Measurements from ENCODE around the gene SALL4. TPM values are rescaled to one million over a fixed set of nuclear protein-coding genes. Genes with fewer than 3 reads are reported as not detected.

SALL4 gene
- total and polyA plus RNA-seq, 2 of the 8 experiments (the other 6 are each of a cell fraction or from before 2014, with no cell fraction given): 108 to 235 TPM

- Histone ChIP-seq H3K9me3 (ENCODE audit: insufficient read depth in 2 of 2, low read depth in 1 of 2, low read length in 1 of 2) (no peaks in the 10 kb centered on the region), H3K23ac (ENCODE audit: insufficient read length) (no peak overlapping the region), H3K4me2 (ENCODE audit: insufficient read depth in 1 of 2, low read depth in 2 of 2, low read length in 2 of 2) (peak overlapping the region; percentile 71 to 99), H2BK20ac (ENCODE audit: low read length) (no peak overlapping the region; the same call in 1 of the 2 replicates), H3K36me3 (ENCODE audit: control insufficient read depth in 2 of 4, insufficient read depth in 4 of 4, low read length in 3 of 4) (peaks cover 0 to 50% (median 4%) of the 10 kb centered on the region in 4 experiments; a peak in 4 of 8 replicates), H3K4me3 (ENCODE audit: extremely low read depth in 1 of 4, insufficient read depth in 2 of 4, low read depth in 3 of 4, low read length in 4 of 4) (peak overlapping the region; percentile 24 to 99 (median 62)), H2AFZ (ENCODE audit: low read length) (no peak overlapping the region), H3K14ac (ENCODE audit: insufficient read length) (no peak overlapping the region), H3K4me1 (replicated peaks in 1 of 4; ENCODE audit: control insufficient read depth in 3 of 4, insufficient read depth in 4 of 4, low read length in 3 of 4) (peaks cover 7 to 27% (median 22%) of the 10 kb centered on the region in 4 experiments), H2AK5ac (ENCODE audit: low read depth, low read length) (no peak overlapping the region), H2BK12ac (ENCODE audit: low read depth, low read length) (no peak overlapping the region), H4K20me1 (replicated peaks in 1 of 2; ENCODE audit: control insufficient read depth in 1 of 2, insufficient read depth in 2 of 2, low read length in 2 of 2) (peaks cover 32 to 35% of the 10 kb centered on the region in 2 experiments), H2BK5ac (ENCODE audit: low read depth, low read length) (peak overlapping the region; percentile 37; the same call in 1 of the 2 replicates), H3K18ac (ENCODE audit: extremely low read depth, low read length) (peak overlapping the region; percentile 20; the same call in 1 of the 2 replicates), H3K23me2 (ENCODE audit: low read depth, low read length) (peaks cover 7% of the 10 kb centered on the region), H2BK120ac (replicated peaks; ENCODE audit: low read depth, low read length) (no peak overlapping the region), H3K27me3 (replicated peaks in 1 of 4; ENCODE audit: control insufficient read depth in 3 of 4, extremely low read depth in 1 of 4, insufficient read depth in 3 of 4, low read length in 3 of 4) (no peaks in the 10 kb centered on the region), H3K27ac (ENCODE audit: low read depth, low read length) (peak overlapping the region; percentile 54; the same call in 1 of the 2 replicates), H3K56ac (replicated peaks; ENCODE audit: insufficient read length, low read depth, low read length) (no peak overlapping the region), H3K9ac (replicated peaks in 1 of 4; ENCODE audit: extremely low read depth in 1 of 4, low read depth in 3 of 4, low read length in 3 of 4) (peak overlapping the region in 2 of 4 experiments; percentile 29 to 58; a peak in 1 of 7 replicates), H3K79me1 (ENCODE audit: low read depth, low read length) (peaks cover 8% of the 10 kb centered on the region), H4K8ac (ENCODE audit: extremely low read depth, insufficient read depth, low read length) (no peak overlapping the region), H4K91ac (replicated peaks; ENCODE audit: insufficient read length, low read length) (peak overlapping the region; percentile 22), H4K5ac (ENCODE audit: insufficient read length, low read depth, low read length) (peak overlapping the region; percentile 74), H3K4ac (replicated peaks; ENCODE audit: insufficient read length, low read depth, low read length) (peak overlapping the region; percentile 17), H2BK15ac (ENCODE audit: low read length) (no peak overlapping the region; the same call in 1 of the 2 replicates), H3K79me2 (ENCODE audit: control insufficient read depth in 1 of 2, insufficient read depth in 2 of 2, low read length in 2 of 2) (peaks cover 64 to 94% of the 10 kb centered on the region in 2 experiments)
- WGBS, 2 experiments (ENCODE audit: extremely low coverage in 1 of 2, insufficient coverage in 1 of 2, insufficient read length in 1 of 2, insufficient replicate concordance in 2 of 2, low coverage in 1 of 2, low lambda C conversion rate in 2 of 2, missing lambda C conversion rate in 1 of 2): 20% methylated on average over 3 of the region's 3 CpGs; no CpG with 5 or more reads in 1 of the 2 experiments
- POLR2A ChIA-PET (ENCODE audit: partially characterized antibody): interaction anchor here (0.6 to 1.5 kb wide), 7 partner anchors 9 to 98 kb away, joined by 3 to 12 read pairs (median 4); no protein-coding TSS in a partner anchor
- FAIRE-seq (no peak), DNase-seq (ENCODE audit: low read depth in 1 of 2, low spot score in 2 of 2) (no peak)
- CTCF ChIA-PET (ENCODE audit: partially characterized antibody): interaction anchor here (0.5 to 2.3 kb wide), 7 partner anchors 10 to 286 kb away, joined by 3 to 6 read pairs (median 4); partner anchors contain the start of gene ATP9A
- peak; percentile 65; the same call in 1 of the 2 replicates for TF ChIP-seq TEAD4 (IDR thresholded peaks at IDR 0.05; ENCODE audit: low read depth, low read length)
Measured at GRCh38 chr20:51797357-51798025, 4.8 kb downstream of the SALL4 start.
